SU-DHL-6 (cell line): ENCODE data around the gene CR1.

Experiments
- H2AFZ ChIP-seq: fragments of 200-600 bp; sonication (generic); 2 replicates; pipeline ENCODE4 v1.6.1; 2014; ENCODE audit warnings: low read depth, mild to moderate bottlenecking, moderate library complexity, mixed read lengths, antibody characterized with exemption, low read length; ENCODE audit not compliant: severe bottlenecking
- H3F3A ChIP-seq: fragments of 200-600 bp; shearing (Covaris generic); 2 replicates; pipeline ENCODE4 v1.6.0; 2016; ENCODE audit warnings: antibody characterized with exemption, mild to moderate bottlenecking; ENCODE audit not compliant: insufficient read depth
- H3K27ac ChIP-seq: fragments of 200-600 bp; sonication (generic); 2 replicates; pipeline ENCODE4 v1.5.1; 2016; ENCODE audit warnings: low read depth, mild to moderate bottlenecking, low read length, moderate library complexity, mixed read lengths
- H3K27me3 ChIP-seq: fragments of 200-600 bp; sonication (generic), shearing (Covaris generic); 2 replicates; pipeline ENCODE4 v1.6.0; 2014; ENCODE audit warnings: mild to moderate bottlenecking, low read length
- H3K36me3 ChIP-seq: fragments of 200-600 bp; sonication (generic); 2 replicates; pipeline ENCODE4 v1.6.1; 2014; ENCODE audit warnings: mild to moderate bottlenecking, low read length, mixed read lengths
- H3K4me2 ChIP-seq: fragments of 300-600, 200-600 bp; shearing (Covaris generic), sonication (generic); 2 replicates; pipeline ENCODE4 v1.6.0; 2014; ENCODE audit warnings: low read length, low read depth, mild to moderate bottlenecking; ENCODE audit not compliant: poor library complexity, severe bottlenecking
- H3K4me3 ChIP-seq: fragments of 200-600 bp; sonication (generic); 2 replicates; pipeline ENCODE4 v1.5.1; 2014; ENCODE audit warnings: antibody characterized with exemption, low read length, mild to moderate bottlenecking, mixed read lengths; ENCODE audit not compliant: insufficient read depth, poor library complexity, severe bottlenecking
- H3K79me2 ChIP-seq: fragments of 200-600 bp; sonication (generic); 2 replicates; pipeline ENCODE4 v1.6.1; 2014; ENCODE audit warnings: mild to moderate bottlenecking, low read length, moderate library complexity; ENCODE audit not compliant: insufficient read depth
- H3K9ac ChIP-seq: fragments of 200-600 bp; sonication (generic); 2 replicates; pipeline ENCODE4 v1.7.0; 2014; ENCODE audit warnings: mild to moderate bottlenecking, low read length
- H3K9me2 ChIP-seq: fragments of 200-600 bp; sonication (generic); replicated peaks from 2 replicates; pipeline ENCODE4 v1.6.1; 2014; ENCODE audit warnings: low read length; ENCODE audit not compliant: insufficient read depth
- H3K9me3 ChIP-seq: fragments of 200-600 bp; sonication (generic); 2 replicates; pipeline ENCODE4 v1.6.1; 2014; ENCODE audit warnings: low read length, mixed read lengths; ENCODE audit not compliant: insufficient read depth
- H4K20me1 ChIP-seq: fragments of 200-600 bp; sonication (generic); 2 replicates; pipeline ENCODE4 v1.6.1; 2014; ENCODE audit warnings: low read depth, mild to moderate bottlenecking, antibody characterized with exemption, low read length, moderate library complexity, mixed read lengths
- CTCF ChIP-seq: fragments of 200-600 bp; sonication (generic); IDR thresholded peaks from one replicate; pipeline ENCODE4 v1.5.1; 2017; ENCODE audit warnings: antibody characterized with exemption, mild to moderate bottlenecking, low read length, moderate library complexity; ENCODE audit not compliant: insufficient read depth, poor library complexity, severe bottlenecking
- EZH2phosphoT487 ChIP-seq: fragments of 200-600 bp; sonication (generic), shearing (Covaris generic); conservative IDR thresholded peaks from 2 replicates; pipeline ENCODE4 v1.6.1; 2018; ENCODE audit warnings: mild to moderate bottlenecking, antibody characterized with exemption, low read length, moderate library complexity, mixed read lengths

The CR1 gene

GRCh38 chr1:207644166-207644851 is 148.4 kb downstream of the CR1 start:
- H3K4me2 ChIP-seq: no peak overlapping the region
- H3K4me3 ChIP-seq: no peak overlapping the region
- H3K79me2 ChIP-seq: no peaks in the 10 kb centered on the region

DNA sequence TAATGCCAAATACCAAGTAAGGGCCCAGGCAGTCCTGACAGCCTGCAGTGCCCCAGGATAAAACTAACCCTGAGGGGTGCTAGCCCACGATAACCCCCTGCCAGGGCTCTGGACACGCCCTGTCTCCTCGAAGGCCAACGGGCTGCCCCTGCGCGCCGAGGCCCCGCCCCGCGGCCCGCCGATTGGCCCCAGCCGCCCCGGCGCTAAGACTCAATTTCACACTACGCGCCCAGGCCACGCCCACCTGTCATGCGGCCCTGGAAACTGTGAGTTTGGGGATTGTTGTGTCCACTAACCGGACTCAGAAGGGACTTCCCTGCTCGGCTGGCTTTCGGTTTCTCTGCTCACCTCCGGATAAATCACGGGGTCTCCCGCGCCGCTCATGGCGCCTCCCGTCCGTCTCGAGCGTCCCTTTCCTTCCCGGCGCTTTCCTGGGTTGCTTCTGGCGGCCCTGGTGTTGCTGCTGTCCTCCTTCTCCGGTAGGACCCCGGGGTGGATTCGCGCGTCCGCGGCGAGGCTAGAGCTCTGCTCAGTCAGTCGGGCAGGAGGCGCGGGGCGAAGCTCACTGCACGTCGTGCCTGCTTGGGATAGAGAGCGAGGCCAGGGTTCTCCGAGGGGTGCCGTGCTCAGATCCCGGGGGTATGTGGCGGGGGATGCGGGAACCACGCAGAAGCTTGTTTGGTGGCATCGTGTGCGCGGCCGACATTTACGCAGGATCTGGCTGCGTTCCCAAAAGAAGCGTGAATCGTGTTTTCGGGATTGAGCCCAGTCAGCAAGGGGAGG is 149.1 kb downstream of the CR1 start, which contains the start of gene CR1L:
CR1L (plus strand) TSS at position 282 of the 783 bp plus-strand sequence; CDS start at position 383, 101 bp downstream.
- Histone ChIP-seq H3K4me2 (no peak within 1 kb of the TSS), H3K27me3 (no peaks in the 10 kb centered on the region), H2AFZ (no peak within 1 kb of the TSS), H3K4me3 (no peak within 1 kb of the TSS), H3K9me3 (no peaks in the 10 kb centered on the region), H4K20me1 (no peaks in the 10 kb centered on the region), H3F3A (no peaks in the 10 kb centered on the region), H3K27ac (no peak within 1 kb of the TSS), H3K79me2 (no peaks in the 10 kb centered on the region), H3K9ac (no peak within 1 kb of the TSS), H3K36me3 (no peaks in the 10 kb centered on the region), H3K9me2 (no peaks in the 10 kb centered on the region)
- TF ChIP-seq CTCF (no peak), EZH2phosphoT487 (no peak)

More at GRCh38 chr1:207644166-207644851, 148.4 kb downstream of the CR1 start:
- TF ChIP-seq CTCF (no peak), EZH2phosphoT487 (no peak)
- Histone ChIP-seq H3F3A (no peaks in the 10 kb centered on the region), H3K9me3 (no peaks in the 10 kb centered on the region), H3K27ac (no peak overlapping the region), H2AFZ (no peak overlapping the region), H4K20me1 (no peaks in the 10 kb centered on the region), H3K9ac (no peak overlapping the region), H3K27me3 (no peaks in the 10 kb centered on the region), H3K36me3 (no peaks in the 10 kb centered on the region), H3K9me2 (no peaks in the 10 kb centered on the region)

DNA sequence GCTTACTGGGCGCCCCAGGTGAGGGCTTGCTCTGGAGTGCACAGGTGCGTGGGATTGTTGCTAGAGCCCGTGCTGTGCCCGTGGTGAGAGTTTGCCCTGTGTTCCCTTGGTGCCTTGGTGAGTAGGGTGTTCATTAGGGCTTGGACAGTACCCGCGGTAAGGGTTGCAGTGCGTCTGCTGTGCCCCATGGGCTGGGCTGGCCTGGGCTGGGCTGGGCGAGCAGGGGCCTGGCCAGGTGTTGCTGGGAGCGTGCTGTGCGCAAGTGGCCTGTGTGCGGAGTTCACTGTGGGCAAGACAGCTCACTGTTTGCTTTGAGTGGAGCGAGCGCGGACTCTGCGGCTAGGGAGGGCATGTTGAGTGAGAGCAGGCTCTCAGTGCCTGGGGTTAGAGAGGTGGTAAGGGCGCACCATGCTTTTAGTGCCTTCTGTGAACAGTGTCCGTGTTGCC is 149.7 kb downstream of the CR1 start:
- no peaks in the 10 kb centered on the region for H3F3A ChIP-seq
- no peak for TF ChIP-seq EZH2phosphoT487
- no peaks in the 10 kb centered on the region for H3K9me3 ChIP-seq
- no peak overlapping the region for H3K4me3 ChIP-seq
- no peak overlapping the region for H3K4me2 ChIP-seq
- no peak overlapping the region for H3K9ac ChIP-seq
- H2AFZ ChIP-seq: no peak overlapping the region
- H4K20me1 ChIP-seq: no peaks in the 10 kb centered on the region
- H3K27ac ChIP-seq: no peak overlapping the region
- H3K9me2 ChIP-seq: no peaks in the 10 kb centered on the region
- no peaks in the 10 kb centered on the region for H3K36me3 ChIP-seq
- no peaks in the 10 kb centered on the region for H3K79me2 ChIP-seq
- no peaks in the 10 kb centered on the region for H3K27me3 ChIP-seq
